ENCODE measurements around the gene LAMB1. TPM values are rescaled to one million over a fixed set of nuclear protein-coding genes. Genes with fewer than 3 reads are reported as not detected.

LAMB1 gene
- total RNA-seq, 3 donors from 2014 or later: 82.0 to 165 (median 148) TPM

GRCh38 chr7:108012499-108013430, 9.8 kb upstream of the LAMB1 start:
- Histone ChIP-seq H3K9me3 (no peaks in the 10 kb centered on the region), H3K36me3 (ENCODE audit: low read depth) (no peaks in the 10 kb centered on the region), H3K4me1 (ENCODE audit: low read depth) (peaks cover 25% of the 10 kb centered on the region), H3K4me3 (no peak overlapping the region)
- DNase-seq (peak in 1 of 3 donors; percentile 56), ATAC-seq (peak; percentile 86)
- intact Hi-C loops (cut with DNase I, micrococcal nuclease): no loop called here
- no peak for TF ChIP-seq CTCF (IDR thresholded peaks at IDR 0.05)

- Histone ChIP-seq H3K4me1 (ENCODE audit: low read depth) (peaks cover 28% of the 10 kb centered on the region), H3K4me3 (no peak overlapping the region), H3K9me3 (no peaks in the 10 kb centered on the region), H3K36me3 (ENCODE audit: low read depth) (no peaks in the 10 kb centered on the region)
- DNase-seq (no peak), ATAC-seq (peak; percentile 79)
- TF ChIP-seq CTCF (IDR thresholded peaks at IDR 0.05): no peak
- intact Hi-C loops (cut with DNase I, micrococcal nuclease): no loop called here
Observed at GRCh38 chr7:108010377-108010776, 7.4 kb upstream of the LAMB1 start.

GRCh38 chr7:108009873-108010272, 6.9 kb upstream of the LAMB1 start:
- DNase-seq (no peak), ATAC-seq (no peak)
- H3K4me1 ChIP-seq (ENCODE audit: low read depth): peaks cover 26% of the 10 kb centered on the region
- H3K36me3 ChIP-seq (ENCODE audit: low read depth): no peaks in the 10 kb centered on the region
- TF ChIP-seq CTCF (IDR thresholded peaks at IDR 0.05): no peak
- intact Hi-C loops (cut with DNase I, micrococcal nuclease): no loop called here
- H3K4me3 ChIP-seq: no peak overlapping the region
- no peaks in the 10 kb centered on the region for H3K9me3 ChIP-seq

- H3K9me3 ChIP-seq: no peaks in the 10 kb centered on the region
- no peak overlapping the region for H3K4me3 ChIP-seq
- TF ChIP-seq CTCF (IDR thresholded peaks at IDR 0.05): no peak
- H3K36me3 ChIP-seq (ENCODE audit: low read depth): no peaks in the 10 kb centered on the region
- DNase-seq (no peak), ATAC-seq (no peak)
- intact Hi-C loops (cut with DNase I, micrococcal nuclease): no loop called here
- H3K4me1 ChIP-seq (ENCODE audit: low read depth): peaks cover 29% of the 10 kb centered on the region
Observed at GRCh38 chr7:108008827-108009226, 5.9 kb upstream of the LAMB1 start.

GRCh38 chr7:108008240-108008639, 5.3 kb upstream of the LAMB1 start:
- Histone ChIP-seq H3K36me3 (ENCODE audit: low read depth) (no peaks in the 10 kb centered on the region), H3K9me3 (no peaks in the 10 kb centered on the region), H3K4me3 (no peak overlapping the region), H3K4me1 (ENCODE audit: low read depth) (peaks cover 32% of the 10 kb centered on the region)
- intact Hi-C loops (cut with DNase I, micrococcal nuclease): no loop called here
- ATAC-seq (peak; percentile 20), DNase-seq (no peak)
- no peak for TF ChIP-seq CTCF (IDR thresholded peaks at IDR 0.05)
